SK-N-MC (cell line): ENCODE results near the gene ZNF862.

Experiments
- EZH2 ChIP-seq: fragments of 200-600 bp; sonication (generic); IDR thresholded peaks from one replicate; pipeline ENCODE4 v1.6.1; 2017; ENCODE audit warnings: antibody characterized with exemption
- FOXP2 ChIP-seq: optimal IDR thresholded peaks from 2 replicates; pipeline ENCODE3; 2011; ENCODE audit warnings: mild to moderate bottlenecking, moderate library complexity; ENCODE audit not compliant: insufficient read depth; ENCODE audit errors: extremely low read length, control extremely low read depth
- POLR2AphosphoS5 ChIP-seq: IDR thresholded peaks from 2 replicates; pipeline ENCODE4 v1.6.1; 2012; ENCODE audit warnings: mild to moderate bottlenecking, low read depth, low read length, borderline replicate concordance

GRCh38 chr7:149861728-149862045 lies 23.5 kb downstream of the ZNF862 start:
- TF ChIP-seq POLR2AphosphoS5 (no peak), EZH2 (no peak), FOXP2 (no peak)
